PC-3 (cell line): ENCODE measurements around the gene SH3RF3. TPM values are rescaled to one million over a fixed set of nuclear protein-coding genes. Genes with fewer than 3 reads are reported as not detected.

Source experiments
- ATAC-seq: fragments of 200-7000 bp; cut with Tn5 transposase; 2 replicates; pipeline ENCODE4 v1.9.1; 2020; ENCODE audit warnings: mild to moderate bottlenecking, moderate library complexity
- BruUV-seq: library from RNA; stranded (reverse); fragments of 400-500 nt; replicated peaks from 2 replicates; lab custom pipeline; 2021; lab: Mats Ljungman, UMichigan
- CTCF ChIA-PET: fragments of 300-600 bp; sonication (Branson Sonifier 250); formaldehyde crosslinking; loops from one replicate; lab custom pipeline; 2022; ENCODE audit warnings: antibody characterized with exemption; lab: Charles Lee
- POLR2A ChIA-PET: fragments of 300-600 bp; sonication (Branson Sonifier 250); formaldehyde crosslinking; loops from one replicate; lab custom pipeline; 2022; ENCODE audit warnings: antibody characterized with exemption; ENCODE audit not compliant: unreplicated experiment; lab: Charles Lee
- DNase-seq: peaks from one replicate; pipeline ENCODE4 v3.0.0-alpha.2; 2015
- H2AFZ ChIP-seq: fragments of 300-600 bp; sonication (generic); 2 replicates; pipeline ENCODE4 v1.6.0; 2016; ENCODE audit warnings: antibody characterized with exemption, low read length
- H3F3A ChIP-seq: fragments of 300-600 bp; sonication (generic); one replicate; pipeline ENCODE4 v1.6.0; 2017; ENCODE audit warnings: antibody characterized with exemption, low read length, control low read depth, mild to moderate bottlenecking; ENCODE audit not compliant: unreplicated experiment
- H3K27ac ChIP-seq: fragments of 300-600 bp; sonication (generic); 2 replicates; pipeline ENCODE4 v1.5.1; 2016; ENCODE audit warnings: mild to moderate bottlenecking, low read length
- H3K27me3 ChIP-seq: fragments of 300-600 bp; sonication (generic); 2 replicates; pipeline ENCODE4 v1.6.1; 2016; ENCODE audit warnings: low read length, mixed read lengths
- H3K36me3 ChIP-seq: fragments of 300-600 bp; sonication (generic); 2 replicates; pipeline ENCODE4 v1.6.1; 2016; ENCODE audit warnings: low read depth, mixed run types, low read length, mixed read lengths
- H3K4me1 ChIP-seq: fragments of 300-600 bp; sonication (generic); 2 replicates; pipeline ENCODE4 v1.5.1; 2016; ENCODE audit warnings: low read length; ENCODE audit not compliant: insufficient read depth
- H3K4me2 ChIP-seq: fragments of 300-600 bp; sonication (generic); 2 replicates; pipeline ENCODE4 v1.6.0; 2016; ENCODE audit warnings: low read length
- H3K4me3 ChIP-seq: fragments of 300-600 bp; sonication (generic); 2 replicates; pipeline ENCODE4 v1.5.1; 2016; ENCODE audit warnings: mild to moderate bottlenecking, low read length, mixed read lengths
- H3K79me2 ChIP-seq: fragments of 300-600 bp; sonication (generic); 2 replicates; pipeline ENCODE4 v1.6.1; 2017; ENCODE audit warnings: low read length, mixed read lengths
- H3K9ac ChIP-seq: fragments of 300-600 bp; sonication (generic); 2 replicates; pipeline ENCODE4 v1.6.0; 2016; ENCODE audit warnings: mild to moderate bottlenecking, low read length
- H3K9me2 ChIP-seq: fragments of 300-600 bp; sonication (generic); replicated peaks from 2 replicates; pipeline ENCODE4 v1.6.1; 2016; ENCODE audit warnings: mixed run types, low read length, mixed read lengths
- H3K9me3 ChIP-seq: fragments of 300-600 bp; sonication (generic); 2 replicates; pipeline ENCODE4 v1.6.1; 2016; ENCODE audit warnings: low read length, mixed read lengths
- H4K20me1 ChIP-seq: fragments of 300-600 bp; sonication (generic); 2 replicates; pipeline ENCODE4 v1.6.1; 2016; ENCODE audit warnings: low read length, mixed read lengths
- EZH2 ChIP-seq: fragments of 300-600 bp; sonication (generic); IDR thresholded peaks from one replicate; pipeline ENCODE4 v1.6.1; 2017; ENCODE audit warnings: antibody characterized with exemption, mild to moderate bottlenecking, low read length; ENCODE audit not compliant: unreplicated experiment
- EZH2phosphoT487 ChIP-seq: fragments of 300-600 bp; sonication (generic); IDR thresholded peaks from 2 replicates; pipeline ENCODE4 v1.6.1; 2018; ENCODE audit warnings: mild to moderate bottlenecking, antibody characterized with exemption, low read length, borderline replicate concordance
- intact Hi-C: fragments of 100-400 bp; cut with micrococcal nuclease; formaldehyde crosslinking; loops from 2 replicates; pipeline ENCODE4 v1.9.0; 2023
- total RNA-seq: library from RNA; depleted of rRNA; stranded (reverse); fragments of >200 nt; gene quantifications from 2 replicates; pipeline ENCODE4 v1.2.3, GENCODE V29; 2014
- TF ChIP-seq, protein P1 (sequence below): fragments of 300-600 bp; sonication (generic); conservative IDR thresholded peaks from 2 replicates; pipeline ENCODE4 v1.5.1; 2017; ENCODE audit warnings: antibody characterized with exemption, low read depth, mild to moderate bottlenecking, low read length

SH3RF3 gene
- total RNA-seq, 1 experiment from 2014 or later, result 11.7 TPM

- CTCF ChIA-PET, result no interaction called here
- no peak for TF ChIP-seq EZH2phosphoT487
- no peak for TF ChIP-seq EZH2
- TF ChIP-seq, protein P1, sequence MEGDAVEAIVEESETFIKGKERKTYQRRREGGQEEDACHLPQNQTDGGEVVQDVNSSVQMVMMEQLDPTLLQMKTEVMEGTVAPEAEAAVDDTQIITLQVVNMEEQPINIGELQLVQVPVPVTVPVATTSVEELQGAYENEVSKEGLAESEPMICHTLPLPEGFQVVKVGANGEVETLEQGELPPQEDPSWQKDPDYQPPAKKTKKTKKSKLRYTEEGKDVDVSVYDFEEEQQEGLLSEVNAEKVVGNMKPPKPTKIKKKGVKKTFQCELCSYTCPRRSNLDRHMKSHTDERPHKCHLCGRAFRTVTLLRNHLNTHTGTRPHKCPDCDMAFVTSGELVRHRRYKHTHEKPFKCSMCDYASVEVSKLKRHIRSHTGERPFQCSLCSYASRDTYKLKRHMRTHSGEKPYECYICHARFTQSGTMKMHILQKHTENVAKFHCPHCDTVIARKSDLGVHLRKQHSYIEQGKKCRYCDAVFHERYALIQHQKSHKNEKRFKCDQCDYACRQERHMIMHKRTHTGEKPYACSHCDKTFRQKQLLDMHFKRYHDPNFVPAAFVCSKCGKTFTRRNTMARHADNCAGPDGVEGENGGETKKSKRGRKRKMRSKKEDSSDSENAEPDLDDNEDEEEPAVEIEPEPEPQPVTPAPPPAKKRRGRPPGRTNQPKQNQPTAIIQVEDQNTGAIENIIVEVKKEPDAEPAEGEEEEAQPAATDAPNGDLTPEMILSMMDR, result no peak
- Histone ChIP-seq H3K27me3 (no peaks in the 10 kb centered on the region), H3K9me2 (no peaks in the 10 kb centered on the region), H3K4me1 (no peaks in the 10 kb centered on the region), H3K4me2 (no peak overlapping the region), H3F3A (no peaks in the 10 kb centered on the region), H3K9me3 (no peaks in the 10 kb centered on the region), H3K36me3 (no peaks in the 10 kb centered on the region), H4K20me1 (no peaks in the 10 kb centered on the region), H2AFZ (no peak overlapping the region), H3K4me3 (no peak overlapping the region), H3K27ac (no peak overlapping the region), H3K9ac (no peak overlapping the region), H3K79me2 (peaks cover 32% of the 10 kb centered on the region)
- intact Hi-C loops, result no loop called here
- no TSS peak for BruUV-seq
- DNase-seq (no peak), ATAC-seq (no peak)
- POLR2A ChIA-PET, result no interaction called here
Observed at GRCh38 chr2:109277406-109277805, 148.4 kb downstream of the SH3RF3 start.

DNA sequence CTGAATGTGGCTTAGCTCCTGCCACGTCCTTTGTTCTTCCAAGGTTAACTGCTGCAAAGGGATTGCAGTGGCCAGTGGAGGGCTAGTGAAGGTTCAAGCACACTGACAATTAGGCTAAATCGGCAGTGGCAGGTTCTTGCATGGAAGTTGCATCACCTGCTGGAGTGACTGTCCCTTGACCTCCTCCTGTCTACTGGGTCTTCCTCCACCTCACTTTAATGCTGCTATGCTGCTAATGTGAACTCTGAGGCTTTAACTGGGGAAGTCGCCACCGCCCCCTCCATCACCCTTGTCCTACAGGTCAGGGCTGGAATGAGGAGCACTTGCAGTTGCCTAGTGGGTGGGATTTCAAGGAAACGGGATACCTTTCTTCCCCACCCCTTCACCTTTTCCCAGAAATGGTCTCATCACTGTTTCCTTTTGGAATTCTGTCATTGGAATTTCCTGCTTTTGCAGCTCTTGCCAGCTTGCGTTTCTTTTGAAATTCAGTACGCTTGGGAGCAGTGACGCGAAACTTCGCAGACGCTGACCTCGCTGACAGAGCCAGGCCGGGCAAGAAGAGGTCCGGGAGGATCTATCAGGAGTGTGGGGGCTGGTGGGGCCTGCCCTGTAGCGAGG lies 150.3 kb downstream of the SH3RF3 start:
- Histone ChIP-seq H3K27ac (no peak overlapping the region), H3F3A (no peaks in the 10 kb centered on the region), H3K4me3 (no peak overlapping the region), H2AFZ (no peak overlapping the region), H3K9ac (no peak overlapping the region), H3K4me1 (no peaks in the 10 kb centered on the region), H4K20me1 (no peaks in the 10 kb centered on the region), H3K9me2 (no peaks in the 10 kb centered on the region), H3K27me3 (no peaks in the 10 kb centered on the region), H3K4me2 (no peak overlapping the region), H3K9me3 (no peaks in the 10 kb centered on the region), H3K36me3 (no peaks in the 10 kb centered on the region), H3K79me2 (peaks cover 27% of the 10 kb centered on the region; the same call in 1 of the 2 replicates)
- ChIA-PET POLR2A (no interaction called here), CTCF (no interaction called here)
- no peak for ATAC-seq
- no peak for DNase-seq
- BruUV-seq, result no TSS peak
- TF ChIP-seq EZH2 (no peak), EZH2phosphoT487 (no peak)
- TF ChIP-seq, protein P1, result no peak
- intact Hi-C loops, result no loop called here

DNA sequence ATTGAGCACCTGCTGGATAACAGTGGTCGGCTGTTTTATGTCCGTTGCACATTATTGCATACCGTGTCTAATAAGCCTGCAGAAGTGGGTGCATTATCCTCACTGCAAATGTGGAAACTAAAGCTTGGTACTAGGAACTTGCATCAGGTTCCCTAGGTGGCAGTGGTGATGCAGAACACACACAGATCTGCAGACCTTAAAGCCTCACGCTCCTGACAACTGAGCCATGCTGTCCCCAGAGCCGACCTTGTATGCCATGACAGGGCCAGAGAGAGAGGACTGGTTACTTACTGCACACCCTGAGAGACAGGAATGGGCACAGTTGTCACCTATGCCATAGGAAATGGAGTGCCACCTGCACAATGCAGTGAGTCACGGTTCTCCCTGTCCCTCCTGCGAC lies 151.8 kb downstream of the SH3RF3 start:
- 0 out of 2 replicates have a peak, but pooled peaks cover 25% of the 10 kb centered on the region for H3K79me2 ChIP-seq
- H2AFZ ChIP-seq, result no peak overlapping the region
- no peak for TF ChIP-seq EZH2
- TF ChIP-seq, protein P1, result peak; percentile 25; the same call in 1 of the 2 replicates
- CTCF ChIA-PET, result no interaction called here
- POLR2A ChIA-PET, result no interaction called here
- ATAC-seq (peak; percentile 50), DNase-seq (no peak)
- H3K9me2 ChIP-seq, result no peaks in the 10 kb centered on the region
- H3K9ac ChIP-seq, result no peak overlapping the region
- H3K27ac ChIP-seq, result no peak overlapping the region
- H3K4me3 ChIP-seq, result no peak overlapping the region
- H3K4me2 ChIP-seq, result no peak overlapping the region
- intact Hi-C loops, result no loop called here
- no peaks in the 10 kb centered on the region for H3K4me1 ChIP-seq
- H3F3A ChIP-seq, result no peaks in the 10 kb centered on the region
- no peaks in the 10 kb centered on the region for H4K20me1 ChIP-seq
- H3K9me3 ChIP-seq, result no peaks in the 10 kb centered on the region
- no peaks in the 10 kb centered on the region for H3K27me3 ChIP-seq
- no TSS peak for BruUV-seq
- H3K36me3 ChIP-seq, result no peaks in the 10 kb centered on the region
